GM23338 (cell line): ENCODE results near the gene KRTAP3-2. TPM values are rescaled to one million over a fixed set of nuclear protein-coding genes. Genes with fewer than 3 reads are reported as not detected.
A peak's percentile ranks its signal among the peaks of the same experiment; 100 is the strongest.

Experiments used
- ATAC-seq: fragments of 200-7000 bp; cut with Tn5 transposase; 3 replicates; pipeline ENCODE4 v1.9.1; 2020
- DNase-seq: peaks from one replicate; pipeline ENCODE4 v3.0.0-alpha.2; 2015; ENCODE audit warnings: low spot score
- H2AFZ ChIP-seq: fragments of 200-600 bp; sonication (generic); 2 replicates; pipeline ENCODE4 v1.8.0; 2016; ENCODE audit warnings: antibody characterized with exemption, mild to moderate bottlenecking, moderate library complexity
- H3F3A ChIP-seq: fragments of 200-600 bp; sonication (generic); replicated peaks from 2 replicates; pipeline ENCODE4 v1.8.0; 2017; ENCODE audit warnings: antibody characterized with exemption, mixed run types, low read depth
- H3K27ac ChIP-seq: fragments of 200-600 bp; sonication (generic); 2 replicates; pipeline ENCODE4 v1.6.1; 2016; ENCODE audit warnings: low read depth
- H3K27me3 ChIP-seq: fragments of 200-600 bp; sonication (generic); 2 replicates; pipeline ENCODE4 v1.8.0; 2016; ENCODE audit warnings: mild to moderate bottlenecking, mixed run types, moderate library complexity; ENCODE audit not compliant: insufficient read depth
- H3K36me3 ChIP-seq: fragments of 200-600 bp; sonication (generic); 2 replicates; pipeline ENCODE4 v1.8.0; 2016; ENCODE audit warnings: mild to moderate bottlenecking; ENCODE audit not compliant: insufficient read depth
- H3K4me1 ChIP-seq: fragments of 200-600 bp; sonication (generic); 2 replicates; pipeline ENCODE4 v1.8.0; 2016; ENCODE audit warnings: mild to moderate bottlenecking, moderate library complexity; ENCODE audit not compliant: insufficient read depth
- H3K4me2 ChIP-seq: fragments of 200-600 bp; sonication (generic); 2 replicates; pipeline ENCODE4 v1.7.1; 2017; ENCODE audit warnings: mixed run types
- H3K4me3 ChIP-seq: fragments of 200-600 bp; sonication (generic); 2 replicates; pipeline ENCODE4 v1.6.1; 2016; ENCODE audit warnings: mixed run types
- H3K79me2 ChIP-seq: fragments of 200-600 bp; sonication (generic); replicated peaks from 2 replicates; pipeline ENCODE4 v1.8.0; 2017; ENCODE audit warnings: mild to moderate bottlenecking; ENCODE audit not compliant: insufficient read depth
- H3K9me2 ChIP-seq: fragments of 200-600 bp; sonication (generic); 2 replicates; pipeline ENCODE4 v1.8.0; 2017; ENCODE audit not compliant: insufficient read depth
- H4K20me1 ChIP-seq: fragments of 200-600 bp; sonication (generic); replicated peaks from 2 replicates; pipeline ENCODE4 v1.8.0; 2017; ENCODE audit warnings: mild to moderate bottlenecking; ENCODE audit not compliant: insufficient read depth
- H3K27ac Mint-ChIP-seq: 2 replicates; pipeline ENCODE4 v1.8.0; 2020; ENCODE audit warnings: inconsistent platforms, mild to moderate bottlenecking, moderate library complexity, mixed read lengths
- H3K27me3 Mint-ChIP-seq: 3 replicates; pipeline ENCODE4 v1.8.0; 2022; ENCODE audit warnings: low read depth, mild to moderate bottlenecking, moderate library complexity, mixed read lengths, inconsistent platforms; ENCODE audit not compliant: insufficient read depth, poor library complexity
- H3K36me3 Mint-ChIP-seq: 3 replicates; pipeline ENCODE4 v1.8.0; 2021; ENCODE audit warnings: low read depth, mild to moderate bottlenecking, inconsistent platforms, moderate library complexity, mixed read lengths
- H3K4me1 Mint-ChIP-seq: 3 replicates; pipeline ENCODE4 v1.8.0; 2020; ENCODE audit warnings: mild to moderate bottlenecking, inconsistent platforms, mixed read lengths
- H3K4me3 Mint-ChIP-seq: 3 replicates; pipeline ENCODE4 v1.8.0; 2021; ENCODE audit warnings: moderate library complexity, mild to moderate bottlenecking, inconsistent platforms, mixed read lengths
- H3K9me3 Mint-ChIP-seq: 3 replicates; pipeline ENCODE4 v1.8.0; 2020; ENCODE audit warnings: moderate library complexity, mild to moderate bottlenecking, inconsistent platforms, mixed read lengths
- CREB1 ChIP-seq: fragments of 250-450 bp; sonication (Bioruptor Pico); IDR thresholded peaks from 2 replicates; pipeline ENCODE4 v1.5.0; 2020; ENCODE audit warnings: low read depth, mild to moderate bottlenecking, moderate library complexity
- CTCF ChIP-seq, 2 experiments: fragments of 200-600 bp in 1 of 2; sonication (generic) in 1 of 2; conservative IDR thresholded peaks; 2 replicates each; pipeline versions ENCODE4 v1.5.1 to v1.6.1; 2016 to 2017; ENCODE audit warnings: antibody characterized with exemption in 2 of 2, low read depth in 2 of 2, mild to moderate bottlenecking in 2 of 2, moderate library complexity in 1 of 2
- ETS1 ChIP-seq: IDR thresholded peaks from 2 replicates; pipeline ENCODE4 v1.6.1; 2016; ENCODE audit warnings: antibody characterized with exemption
- EZH2 ChIP-seq: fragments of 200-600 bp; sonication (generic); IDR thresholded peaks from one replicate; pipeline ENCODE4 v1.8.0; 2017; ENCODE audit warnings: antibody characterized with exemption, mild to moderate bottlenecking, low read depth; ENCODE audit not compliant: unreplicated experiment
- EZH2phosphoT487 ChIP-seq: fragments of 200-600 bp; sonication (generic); IDR thresholded peaks from one replicate; pipeline ENCODE4 v1.8.1; 2018; ENCODE audit warnings: antibody characterized with exemption; ENCODE audit not compliant: unreplicated experiment
- JUNB ChIP-seq: IDR thresholded peaks from one replicate; pipeline ENCODE4 v1.6.1; 2016; ENCODE audit warnings: antibody characterized with exemption; ENCODE audit not compliant: unreplicated experiment
- NANOG ChIP-seq: IDR thresholded peaks from 2 replicates; pipeline ENCODE4 v1.6.1; 2016; ENCODE audit warnings: antibody characterized with exemption, borderline replicate concordance
- POLR2AphosphoS5 ChIP-seq: IDR thresholded peaks from 2 replicates; pipeline ENCODE4 v1.6.1; 2016; ENCODE audit warnings: antibody characterized with exemption, low read depth
- REST ChIP-seq: IDR thresholded peaks from one replicate; pipeline ENCODE4 v1.6.1; 2018; ENCODE audit warnings: antibody characterized with exemption; ENCODE audit not compliant: unreplicated experiment
- STAT1 ChIP-seq: IDR thresholded peaks from one replicate; pipeline ENCODE4 v1.6.1; 2016; ENCODE audit warnings: antibody characterized with exemption; ENCODE audit not compliant: unreplicated experiment
- ZNF114 ChIP-seq: fragments of 250-450 bp; sonication (Bioruptor Pico); IDR thresholded peaks from 2 replicates; pipeline ENCODE4 v1.5.0; 2020; ENCODE audit warnings: mild to moderate bottlenecking, moderate library complexity
- ZNF331 ChIP-seq: fragments of 250-450 bp; sonication (Bioruptor Pico); IDR thresholded peaks from 2 replicates; pipeline ENCODE4 v1.5.0; 2020; ENCODE audit warnings: low read depth, mild to moderate bottlenecking, moderate library complexity
- polyA plus RNA-seq: library from polyadenylated mRNA; unstranded; fragments of >200 nt; fragmentation: Nextera tagmentation; extraction: Ambion mirVana; gene quantifications from 2 replicates; pipeline ENCODE4 v1.2.1, GENCODE V29; 2016
- total RNA-seq: library from RNA; depleted of rRNA; stranded (reverse); fragments of >200 nt; shearing (Covaris generic); gene quantifications from 2 replicates; pipeline ENCODE4 v1.2.3, GENCODE V29; 2014
- TF ChIP-seq, protein P1 (sequence below): fragments of 250-450 bp; sonication (Bioruptor Pico); IDR thresholded peaks from 2 replicates; pipeline ENCODE4 v1.5.0; 2020; ENCODE audit warnings: mild to moderate bottlenecking, moderate library complexity

KRTAP3-2 gene
- total and polyA plus RNA-seq, 2 experiments from 2014 or later = not detected

DNA sequence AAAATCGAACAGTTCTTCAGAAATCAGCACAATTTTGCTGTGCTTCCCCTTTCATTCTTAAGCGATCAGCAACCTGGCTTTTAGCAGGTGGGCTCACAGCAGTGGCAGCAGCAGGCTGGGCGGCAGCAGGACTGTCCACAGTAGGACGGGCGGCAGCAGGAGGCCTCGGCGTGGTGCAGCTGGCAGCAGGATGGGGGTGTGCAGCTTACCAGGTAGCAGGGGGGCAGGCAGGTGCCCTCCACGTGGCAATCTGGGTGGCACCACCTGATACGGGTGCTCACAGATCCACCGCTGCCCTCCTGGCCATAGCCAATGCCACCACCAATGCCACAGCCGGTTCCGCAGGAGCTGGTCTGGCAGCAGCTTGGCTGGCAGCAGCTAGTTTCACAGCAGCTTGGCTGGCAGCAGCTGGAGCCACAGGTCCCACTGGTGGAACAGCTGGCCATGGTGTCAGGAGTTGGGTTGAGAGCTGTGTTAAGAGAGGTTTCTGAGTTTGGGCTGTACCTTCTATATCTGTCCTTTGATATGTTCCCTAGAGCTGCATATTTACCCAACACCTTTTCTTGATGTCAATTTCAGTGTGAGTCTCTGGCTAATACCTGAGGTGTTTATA is 30.0 kb upstream of the KRTAP3-2 start, which contains the start of gene KRTAP1-4:
KRTAP1-4 (minus strand) TSS at position 563 of the 613 bp plus-strand sequence; CDS start at position 446, 117 bp downstream.
- Histone ChIP-seq H3K79me2 (no peaks in the 10 kb centered on the region), H4K20me1 (no peaks in the 10 kb centered on the region), H3K27ac (no peak within 1 kb of the TSS), H3K27me3 (no peaks in the 10 kb centered on the region), H2AFZ (0 out of 2 replicates have a peak within 1 kb of the TSS, but pooled peaks have one; percentile 3), H3F3A (no peaks in the 10 kb centered on the region), H3K4me1 (no peaks in the 10 kb centered on the region), H3K36me3 (no peaks in the 10 kb centered on the region), H3K4me3 (no peak within 1 kb of the TSS), H3K9me2 (no peaks in the 10 kb centered on the region), H3K4me2 (no peak within 1 kb of the TSS)
- Mint-ChIP-seq H3K4me3 (no peak within 1 kb of the TSS), H3K9me3 (no peaks in the 10 kb centered on the region), H3K4me1 (no peaks in the 10 kb centered on the region; the same call in 2 of the 3 replicates), H3K36me3 (no peaks in the 10 kb centered on the region), H3K27ac (no peak within 1 kb of the TSS), H3K27me3 (peaks cover 2% of the 10 kb centered on the region)
- TF ChIP-seq EZH2 = no peak
- TF ChIP-seq CTCF (conservative IDR thresholded peaks at IDR 0.05; ENCODE audit: low read depth in 2 of 2) = no peak
- no peak for TF ChIP-seq ZNF331 (CRISPR knock-in tag)
- TF ChIP-seq ZNF114 (CRISPR knock-in tag) = no peak
- no peak for TF ChIP-seq ETS1
- TF ChIP-seq NANOG = no peak
- TF ChIP-seq REST = no peak
- no peak for TF ChIP-seq POLR2AphosphoS5
- no peak for TF ChIP-seq JUNB
- TF ChIP-seq STAT1 = no peak
- TF ChIP-seq EZH2phosphoT487 = no peak
- TF ChIP-seq, protein P1, sequence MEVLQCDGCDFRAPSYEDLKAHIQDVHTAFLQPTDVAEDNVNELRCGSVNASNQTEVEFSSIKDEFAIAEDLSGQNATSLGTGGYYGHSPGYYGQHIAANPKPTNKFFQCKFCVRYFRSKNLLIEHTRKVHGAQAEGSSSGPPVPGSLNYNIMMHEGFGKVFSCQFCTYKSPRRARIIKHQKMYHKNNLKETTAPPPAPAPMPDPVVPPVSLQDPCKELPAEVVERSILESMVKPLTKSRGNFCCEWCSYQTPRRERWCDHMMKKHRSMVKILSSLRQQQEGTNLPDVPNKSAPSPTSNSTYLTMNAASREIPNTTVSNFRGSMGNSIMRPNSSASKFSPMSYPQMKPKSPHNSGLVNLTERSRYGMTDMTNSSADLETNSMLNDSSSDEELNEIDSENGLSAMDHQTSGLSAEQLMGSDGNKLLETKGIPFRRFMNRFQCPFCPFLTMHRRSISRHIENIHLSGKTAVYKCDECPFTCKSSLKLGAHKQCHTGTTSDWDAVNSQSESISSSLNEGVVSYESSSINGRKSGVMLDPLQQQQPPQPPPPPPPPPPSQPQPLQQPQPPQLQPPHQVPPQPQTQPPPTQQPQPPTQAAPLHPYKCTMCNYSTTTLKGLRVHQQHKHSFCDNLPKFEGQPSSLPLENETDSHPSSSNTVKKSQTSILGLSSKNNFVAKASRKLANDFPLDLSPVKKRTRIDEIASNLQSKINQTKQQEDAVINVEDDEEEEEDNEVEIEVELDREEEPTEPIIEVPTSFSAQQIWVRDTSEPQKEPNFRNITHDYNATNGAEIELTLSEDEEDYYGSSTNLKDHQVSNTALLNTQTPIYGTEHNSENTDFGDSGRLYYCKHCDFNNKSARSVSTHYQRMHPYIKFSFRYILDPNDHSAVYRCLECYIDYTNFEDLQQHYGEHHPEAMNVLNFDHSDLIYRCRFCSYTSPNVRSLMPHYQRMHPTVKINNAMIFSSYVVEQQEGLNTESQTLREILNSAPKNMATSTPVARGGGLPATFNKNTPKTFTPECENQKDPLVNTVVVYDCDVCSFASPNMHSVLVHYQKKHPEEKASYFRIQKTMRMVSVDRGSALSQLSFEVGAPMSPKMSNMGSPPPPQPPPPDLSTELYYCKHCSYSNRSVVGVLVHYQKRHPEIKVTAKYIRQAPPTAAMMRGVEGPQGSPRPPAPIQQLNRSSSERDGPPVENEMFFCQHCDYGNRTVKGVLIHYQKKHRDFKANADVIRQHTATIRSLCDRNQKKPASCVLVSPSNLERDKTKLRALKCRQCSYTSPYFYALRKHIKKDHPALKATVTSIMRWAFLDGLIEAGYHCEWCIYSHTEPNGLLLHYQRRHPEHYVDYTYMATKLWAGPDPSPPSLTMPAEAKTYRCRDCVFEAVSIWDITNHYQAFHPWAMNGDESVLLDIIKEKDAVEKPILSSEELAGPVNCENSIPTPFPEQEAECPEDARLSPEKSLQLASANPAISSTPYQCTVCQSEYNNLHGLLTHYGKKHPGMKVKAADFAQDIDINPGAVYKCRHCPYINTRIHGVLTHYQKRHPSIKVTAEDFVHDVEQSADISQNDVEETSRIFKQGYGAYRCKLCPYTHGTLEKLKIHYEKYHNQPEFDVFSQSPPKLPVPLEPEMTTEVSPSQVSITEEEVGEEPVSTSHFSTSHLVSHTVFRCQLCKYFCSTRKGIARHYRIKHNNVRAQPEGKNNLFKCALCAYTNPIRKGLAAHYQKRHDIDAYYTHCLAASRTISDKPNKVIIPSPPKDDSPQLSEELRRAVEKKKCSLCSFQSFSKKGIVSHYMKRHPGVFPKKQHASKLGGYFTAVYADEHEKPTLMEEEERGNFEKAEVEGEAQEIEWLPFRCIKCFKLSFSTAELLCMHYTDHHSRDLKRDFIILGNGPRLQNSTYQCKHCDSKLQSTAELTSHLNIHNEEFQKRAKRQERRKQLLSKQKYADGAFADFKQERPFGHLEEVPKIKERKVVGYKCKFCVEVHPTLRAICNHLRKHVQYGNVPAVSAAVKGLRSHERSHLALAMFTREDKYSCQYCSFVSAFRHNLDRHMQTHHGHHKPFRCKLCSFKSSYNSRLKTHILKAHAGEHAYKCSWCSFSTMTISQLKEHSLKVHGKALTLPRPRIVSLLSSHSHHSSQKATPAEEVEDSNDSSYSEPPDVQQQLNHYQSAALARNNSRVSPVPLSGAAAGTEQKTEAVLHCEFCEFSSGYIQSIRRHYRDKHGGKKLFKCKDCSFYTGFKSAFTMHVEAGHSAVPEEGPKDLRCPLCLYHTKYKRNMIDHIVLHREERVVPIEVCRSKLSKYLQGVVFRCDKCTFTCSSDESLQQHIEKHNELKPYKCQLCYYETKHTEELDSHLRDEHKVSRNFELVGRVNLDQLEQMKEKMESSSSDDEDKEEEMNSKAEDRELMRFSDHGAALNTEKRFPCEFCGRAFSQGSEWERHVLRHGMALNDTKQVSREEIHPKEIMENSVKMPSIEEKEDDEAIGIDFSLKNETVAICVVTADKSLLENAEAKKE = no peak
- TF ChIP-seq CREB1 = no peak
- no peak for ATAC-seq
- DNase-seq = no peak
